ENCODE results near the gene CLDND1. TPM values are rescaled to one million over a fixed set of nuclear protein-coding genes. Genes with fewer than 3 reads are reported as not detected.

The CLDND1 gene
- 100 to 1,000 TPM; 105 to 202 (median 162) TPM for total RNA-seq

DNA sequence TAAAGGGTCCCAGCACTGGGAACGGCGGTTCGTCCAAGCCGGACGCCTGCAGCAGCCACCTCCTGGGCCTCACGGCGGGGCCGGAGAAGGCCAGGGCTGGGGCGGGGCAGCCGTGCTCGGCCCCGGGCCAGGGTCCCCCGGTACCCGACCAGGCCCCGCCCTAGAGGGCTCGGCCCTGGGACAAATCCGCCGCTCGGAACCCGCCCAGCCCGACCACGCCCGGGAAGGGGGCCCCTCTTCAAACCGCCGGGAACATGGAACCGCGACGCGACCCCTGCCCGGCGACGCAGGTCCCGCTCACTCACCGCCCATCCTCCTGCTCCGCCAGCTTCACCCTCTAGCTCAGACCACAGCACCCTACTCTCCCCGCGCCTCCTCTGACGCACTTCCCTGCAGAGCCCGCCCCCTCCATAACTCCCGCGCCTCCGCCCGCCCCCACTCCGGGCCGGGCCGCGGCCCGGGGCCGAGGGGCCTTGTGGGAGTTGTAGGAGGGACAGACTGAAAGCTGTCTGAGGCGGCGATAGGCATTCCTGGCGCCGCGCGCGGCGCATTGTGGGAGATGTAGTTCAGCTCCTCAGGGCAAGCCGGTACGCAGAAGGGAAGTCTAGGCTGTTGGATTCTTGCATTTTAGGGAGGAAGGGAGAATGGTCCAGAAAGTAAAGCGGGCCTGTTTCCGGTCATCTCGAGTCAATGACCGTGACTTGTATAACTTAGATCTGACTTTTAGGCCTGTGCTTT lies at the start of gene CLDND1:
CLDND1 (minus strand) TSS at position 359 of the 738 bp plus-strand sequence. CDS start 1,478 bp downstream, outside the sequence.
- Histone ChIP-seq H3K4me3 (peak within 1 kb of the TSS; percentile 56 to 93 (median 89)), H3K9me3 (no peaks in the 10 kb centered on the region), H3K36me3 (peaks cover 0 to 10% (median 2%) of the 10 kb centered on the region in 4 donors), H3K27me3 (no peaks in the 10 kb centered on the region), H3K4me1 (peaks cover 9 to 15% (median 12%) of the 10 kb centered on the region in 4 donors), H3K27ac (peak within 1 kb of the TSS; percentile 93 to 98 (median 96))
- TF ChIP-seq POLR2AphosphoS5 (IDR thresholded peaks at IDR 0.05), result peak; percentile 88 to 92 (median 91)
- no peak for TF ChIP-seq EP300 (IDR thresholded peaks at IDR 0.05; ENCODE audit: low read depth)
- TF ChIP-seq, protein P1, sequence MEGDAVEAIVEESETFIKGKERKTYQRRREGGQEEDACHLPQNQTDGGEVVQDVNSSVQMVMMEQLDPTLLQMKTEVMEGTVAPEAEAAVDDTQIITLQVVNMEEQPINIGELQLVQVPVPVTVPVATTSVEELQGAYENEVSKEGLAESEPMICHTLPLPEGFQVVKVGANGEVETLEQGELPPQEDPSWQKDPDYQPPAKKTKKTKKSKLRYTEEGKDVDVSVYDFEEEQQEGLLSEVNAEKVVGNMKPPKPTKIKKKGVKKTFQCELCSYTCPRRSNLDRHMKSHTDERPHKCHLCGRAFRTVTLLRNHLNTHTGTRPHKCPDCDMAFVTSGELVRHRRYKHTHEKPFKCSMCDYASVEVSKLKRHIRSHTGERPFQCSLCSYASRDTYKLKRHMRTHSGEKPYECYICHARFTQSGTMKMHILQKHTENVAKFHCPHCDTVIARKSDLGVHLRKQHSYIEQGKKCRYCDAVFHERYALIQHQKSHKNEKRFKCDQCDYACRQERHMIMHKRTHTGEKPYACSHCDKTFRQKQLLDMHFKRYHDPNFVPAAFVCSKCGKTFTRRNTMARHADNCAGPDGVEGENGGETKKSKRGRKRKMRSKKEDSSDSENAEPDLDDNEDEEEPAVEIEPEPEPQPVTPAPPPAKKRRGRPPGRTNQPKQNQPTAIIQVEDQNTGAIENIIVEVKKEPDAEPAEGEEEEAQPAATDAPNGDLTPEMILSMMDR (IDR thresholded peaks at IDR 0.05), result no peak
- TF ChIP-seq POLR2A (IDR thresholded peaks at IDR 0.05), result peak; percentile 94
- intact Hi-C loops (cut with DNase I; ENCODE audit: low total_unique reads), result loop anchor here (5.0 kb wide), 2 partner anchors 70 to 380 kb away; partner anchors contain the start of genes CPOX and DCBLD2
- 0% methylated on average over 8 to 56 of the region's 63 CpGs for WGBS, 2 donors (ENCODE audit: low coverage in 1 of 2)
- peak; percentile 98 for DNase-seq
- in situ Hi-C loops (cut with MboI; ENCODE audit: low pct_ligation_motif_present in 1 of 4, low pct_unique_long_range_greater_than_20kb in 1 of 4, low sequenced_read_pairs in 3 of 4), result no loop called here

DNA sequence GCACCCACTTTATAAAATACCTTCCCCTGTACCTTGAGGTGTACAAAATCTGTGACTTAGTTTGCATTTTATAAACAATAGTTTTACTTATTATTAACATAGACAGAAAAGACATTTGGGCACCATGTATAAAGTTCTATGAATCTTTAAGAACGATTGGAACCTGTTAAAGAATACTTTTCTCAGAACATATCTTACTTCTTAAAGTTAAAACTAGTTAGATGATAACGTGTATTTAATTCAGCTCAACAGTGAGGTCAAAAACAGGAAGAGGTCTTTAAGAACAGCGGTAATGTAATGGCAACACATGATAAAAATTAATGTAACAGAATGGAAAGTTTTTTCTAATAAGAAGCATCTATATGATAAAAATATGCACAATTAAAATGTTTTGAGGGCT lies 45.7 kb upstream of the CLDND1 start:
- Histone ChIP-seq H3K36me3 (no peaks in the 10 kb centered on the region), H3K9me3 (no peaks in the 10 kb centered on the region), H3K27me3 (no peaks in the 10 kb centered on the region), H3K27ac (peak overlapping the region in 1 of 4 donors; percentile 24), H3K4me1 (peaks cover 0 to 4% (median 2%) of the 10 kb centered on the region in 4 donors), H3K4me3 (no peak overlapping the region)
- intact Hi-C loops (cut with DNase I; ENCODE audit: low total_unique reads) (no loop called here), in situ Hi-C loops (cut with MboI; ENCODE audit: low pct_ligation_motif_present in 1 of 4, low pct_unique_long_range_greater_than_20kb in 1 of 4, low sequenced_read_pairs in 3 of 4) (no loop called here)
- WGBS, 2 donors (ENCODE audit: low coverage in 1 of 2), result 74 to 76% methylated on average over 3 of the region's 3 CpGs
- DNase-seq, result no peak
- TF ChIP-seq POLR2A (IDR thresholded peaks at IDR 0.05) (no peak), POLR2AphosphoS5 (IDR thresholded peaks at IDR 0.05) (no peak), EP300 (IDR thresholded peaks at IDR 0.05; ENCODE audit: low read depth) (no peak)
- TF ChIP-seq, protein P1 (IDR thresholded peaks at IDR 0.05), result no peak

- DNase-seq, result no peak
- no peak overlapping the region for H3K4me3 ChIP-seq
- intact Hi-C loops (cut with DNase I; ENCODE audit: low total_unique reads), result no loop called here
- in situ Hi-C loops (cut with MboI; ENCODE audit: low pct_ligation_motif_present in 1 of 4, low pct_unique_long_range_greater_than_20kb in 1 of 4, low sequenced_read_pairs in 3 of 4), result no loop called here
- TF ChIP-seq POLR2AphosphoS5 (IDR thresholded peaks at IDR 0.05) (no peak), EP300 (IDR thresholded peaks at IDR 0.05; ENCODE audit: low read depth) (no peak), POLR2A (IDR thresholded peaks at IDR 0.05) (no peak)
- TF ChIP-seq, protein P1 (IDR thresholded peaks at IDR 0.05), result no peak
- 50 to 69% methylated on average over 2 of the region's 2 CpGs for WGBS, 2 donors (ENCODE audit: low coverage in 1 of 2)
- peak overlapping the region in 2 of 4 donors; percentile 24 to 38 for H3K27ac ChIP-seq
- H3K4me1 ChIP-seq, result peaks cover 0 to 4% (median 2%) of the 10 kb centered on the region in 4 donors
- H3K36me3 ChIP-seq, result no peaks in the 10 kb centered on the region
- no peaks in the 10 kb centered on the region for H3K27me3 ChIP-seq
- no peaks in the 10 kb centered on the region for H3K9me3 ChIP-seq
These were observed 45.1 kb upstream of the CLDND1 start for GRCh38 chr3:98567666-98568270.

DNA sequence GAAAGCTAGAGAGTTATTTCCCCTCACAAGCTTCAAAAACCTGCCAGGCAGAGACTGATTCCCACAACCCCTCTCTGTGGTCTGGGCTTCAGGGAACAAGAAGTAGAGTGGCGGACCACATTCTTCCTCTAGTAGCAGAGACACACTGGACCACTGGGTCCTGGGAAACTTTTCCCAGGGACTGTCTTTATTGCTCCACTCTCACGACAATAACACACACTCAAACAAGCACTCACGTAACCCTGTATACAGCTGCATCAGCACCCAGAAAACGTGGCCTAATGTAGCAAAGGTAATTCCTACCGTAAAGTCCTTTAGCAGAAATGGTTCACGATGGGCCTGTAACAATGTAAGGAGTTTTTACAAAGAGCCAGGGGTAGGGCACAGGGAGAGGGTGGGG lies 43.1 kb upstream of the CLDND1 start:
- no peaks in the 10 kb centered on the region for H3K27me3 ChIP-seq
- H3K27ac ChIP-seq, result peak overlapping the region in 3 of 4 donors; percentile 7 to 16 (median 9)
- no peaks in the 10 kb centered on the region for H3K36me3 ChIP-seq
- no peak for DNase-seq
- in situ Hi-C loops (cut with MboI; ENCODE audit: low pct_ligation_motif_present in 1 of 4, low pct_unique_long_range_greater_than_20kb in 1 of 4, low sequenced_read_pairs in 3 of 4), result no loop called here
- 63 to 81% methylated on average over 6 of the region's 6 CpGs for WGBS, 2 donors (ENCODE audit: low coverage in 1 of 2)
- intact Hi-C loops (cut with DNase I; ENCODE audit: low total_unique reads), result no loop called here
- no peak overlapping the region for H3K4me3 ChIP-seq
- TF ChIP-seq POLR2A (IDR thresholded peaks at IDR 0.05) (no peak), EP300 (IDR thresholded peaks at IDR 0.05; ENCODE audit: low read depth) (no peak), POLR2AphosphoS5 (IDR thresholded peaks at IDR 0.05) (no peak)
- TF ChIP-seq, protein P1 (IDR thresholded peaks at IDR 0.05), result no peak
- peaks cover 0 to 4% (median 2%) of the 10 kb centered on the region in 4 donors for H3K4me1 ChIP-seq
- H3K9me3 ChIP-seq, result no peaks in the 10 kb centered on the region

Measured in transverse colon (tissue), 4 donors.